PC-3 (cell line): ENCODE measurements around the gene SINHCAF. TPM values are rescaled to one million over a fixed set of nuclear protein-coding genes. Genes with fewer than 3 reads are reported as not detected.

Experiments
- ATAC-seq: fragments of 200-7000 bp; cut with Tn5 transposase; 2 replicates; pipeline ENCODE4 v1.9.1; 2020; ENCODE audit warnings: mild to moderate bottlenecking, moderate library complexity
- BruUV-seq: library from RNA; stranded (reverse); fragments of 400-500 nt; replicated peaks from 2 replicates; lab custom pipeline; 2021; lab: Mats Ljungman, UMichigan
- CTCF ChIA-PET: fragments of 300-600 bp; sonication (Branson Sonifier 250); formaldehyde crosslinking; loops from one replicate; lab custom pipeline; 2022; ENCODE audit warnings: antibody characterized with exemption; lab: Charles Lee
- POLR2A ChIA-PET: fragments of 300-600 bp; sonication (Branson Sonifier 250); formaldehyde crosslinking; loops from one replicate; lab custom pipeline; 2022; ENCODE audit warnings: antibody characterized with exemption; ENCODE audit not compliant: unreplicated experiment; lab: Charles Lee
- DNase-seq: peaks from one replicate; pipeline ENCODE4 v3.0.0-alpha.2; 2015
- H2AFZ ChIP-seq: fragments of 300-600 bp; sonication (generic); 2 replicates; pipeline ENCODE4 v1.6.0; 2016; ENCODE audit warnings: antibody characterized with exemption, low read length
- H3F3A ChIP-seq: fragments of 300-600 bp; sonication (generic); one replicate; pipeline ENCODE4 v1.6.0; 2017; ENCODE audit warnings: antibody characterized with exemption, low read length, control low read depth, mild to moderate bottlenecking; ENCODE audit not compliant: unreplicated experiment
- H3K27ac ChIP-seq: fragments of 300-600 bp; sonication (generic); 2 replicates; pipeline ENCODE4 v1.5.1; 2016; ENCODE audit warnings: mild to moderate bottlenecking, low read length
- H3K27me3 ChIP-seq: fragments of 300-600 bp; sonication (generic); 2 replicates; pipeline ENCODE4 v1.6.1; 2016; ENCODE audit warnings: low read length, mixed read lengths
- H3K36me3 ChIP-seq: fragments of 300-600 bp; sonication (generic); 2 replicates; pipeline ENCODE4 v1.6.1; 2016; ENCODE audit warnings: low read depth, mixed run types, low read length, mixed read lengths
- H3K4me1 ChIP-seq: fragments of 300-600 bp; sonication (generic); 2 replicates; pipeline ENCODE4 v1.5.1; 2016; ENCODE audit warnings: low read length; ENCODE audit not compliant: insufficient read depth
- H3K4me2 ChIP-seq: fragments of 300-600 bp; sonication (generic); 2 replicates; pipeline ENCODE4 v1.6.0; 2016; ENCODE audit warnings: low read length
- H3K4me3 ChIP-seq: fragments of 300-600 bp; sonication (generic); 2 replicates; pipeline ENCODE4 v1.5.1; 2016; ENCODE audit warnings: mild to moderate bottlenecking, low read length, mixed read lengths
- H3K79me2 ChIP-seq: fragments of 300-600 bp; sonication (generic); 2 replicates; pipeline ENCODE4 v1.6.1; 2017; ENCODE audit warnings: low read length, mixed read lengths
- H3K9ac ChIP-seq: fragments of 300-600 bp; sonication (generic); 2 replicates; pipeline ENCODE4 v1.6.0; 2016; ENCODE audit warnings: mild to moderate bottlenecking, low read length
- H3K9me2 ChIP-seq: fragments of 300-600 bp; sonication (generic); replicated peaks from 2 replicates; pipeline ENCODE4 v1.6.1; 2016; ENCODE audit warnings: mixed run types, low read length, mixed read lengths
- H3K9me3 ChIP-seq: fragments of 300-600 bp; sonication (generic); 2 replicates; pipeline ENCODE4 v1.6.1; 2016; ENCODE audit warnings: low read length, mixed read lengths
- H4K20me1 ChIP-seq: fragments of 300-600 bp; sonication (generic); 2 replicates; pipeline ENCODE4 v1.6.1; 2016; ENCODE audit warnings: low read length, mixed read lengths
- CTCF ChIP-seq: fragments of 300-600 bp; sonication (generic); conservative IDR thresholded peaks from 2 replicates; pipeline ENCODE4 v1.5.1; 2017; ENCODE audit warnings: antibody characterized with exemption, low read depth, mild to moderate bottlenecking, low read length
- EZH2 ChIP-seq: fragments of 300-600 bp; sonication (generic); IDR thresholded peaks from one replicate; pipeline ENCODE4 v1.6.1; 2017; ENCODE audit warnings: antibody characterized with exemption, mild to moderate bottlenecking, low read length; ENCODE audit not compliant: unreplicated experiment
- EZH2phosphoT487 ChIP-seq: fragments of 300-600 bp; sonication (generic); IDR thresholded peaks from 2 replicates; pipeline ENCODE4 v1.6.1; 2018; ENCODE audit warnings: mild to moderate bottlenecking, antibody characterized with exemption, low read length, borderline replicate concordance
- intact Hi-C: fragments of 100-400 bp; cut with micrococcal nuclease; formaldehyde crosslinking; loops from 2 replicates; pipeline ENCODE4 v1.9.0; 2023
- total RNA-seq: library from RNA; depleted of rRNA; stranded (reverse); fragments of >200 nt; gene quantifications from 2 replicates; pipeline ENCODE4 v1.2.3, GENCODE V29; 2014

The SINHCAF gene
- total RNA-seq, 1 experiment from 2014 or later, result 32.0 TPM

GRCh38 chr12:31234053-31234840, 91.7 kb downstream of the SINHCAF start:
- H3K9ac ChIP-seq, result no peak overlapping the region
- ChIA-PET CTCF (no interaction called here), POLR2A (no interaction called here)
- DNase-seq (no peak), ATAC-seq (no peak)
- no TSS peak for BruUV-seq
- no peaks in the 10 kb centered on the region for H3K9me3 ChIP-seq
- no peak overlapping the region for H3K4me2 ChIP-seq
- no peaks in the 10 kb centered on the region for H3F3A ChIP-seq
- H3K79me2 ChIP-seq, result no peaks in the 10 kb centered on the region
- peaks cover 25% of the 10 kb centered on the region for H3K27me3 ChIP-seq
- no peak overlapping the region for H3K4me3 ChIP-seq
- intact Hi-C loops, result no loop called here
- no peaks in the 10 kb centered on the region for H3K9me2 ChIP-seq
- H4K20me1 ChIP-seq, result no peaks in the 10 kb centered on the region
- no peak overlapping the region for H2AFZ ChIP-seq
- H3K36me3 ChIP-seq, result no peaks in the 10 kb centered on the region
- no peak overlapping the region for H3K27ac ChIP-seq
- no peaks in the 10 kb centered on the region for H3K4me1 ChIP-seq
- TF ChIP-seq CTCF (no peak), EZH2 (no peak), EZH2phosphoT487 (no peak)

- POLR2A ChIA-PET, result no interaction called here
- Histone ChIP-seq H3K9me3 (no peaks in the 10 kb centered on the region), H3F3A (no peaks in the 10 kb centered on the region), H3K27me3 (peaks cover 25% of the 10 kb centered on the region), H4K20me1 (no peaks in the 10 kb centered on the region), H3K27ac (no peak overlapping the region), H3K4me1 (no peaks in the 10 kb centered on the region), H2AFZ (no peak overlapping the region), H3K9ac (no peak overlapping the region), H3K9me2 (no peaks in the 10 kb centered on the region), H3K36me3 (no peaks in the 10 kb centered on the region), H3K4me3 (no peak overlapping the region), H3K79me2 (no peaks in the 10 kb centered on the region), H3K4me2 (no peak overlapping the region)
- ATAC-seq, result no peak
- CTCF ChIA-PET, result no interaction called here
- intact Hi-C loops, result no loop called here
- DNase-seq, result no peak
- no peak for TF ChIP-seq EZH2phosphoT487
- no peak for TF ChIP-seq CTCF
- BruUV-seq, result no TSS peak
Observed at GRCh38 chr12:31233061-31233730, 92.8 kb downstream of the SINHCAF start.
